ENCODE results near the gene C21orf58.
"Not testable (repeated sequence)": the region's sequence is repeated elsewhere in the genome, so short reads cannot be mapped to it uniquely, and the experiment has no call there.

C21orf58 gene

DNA sequence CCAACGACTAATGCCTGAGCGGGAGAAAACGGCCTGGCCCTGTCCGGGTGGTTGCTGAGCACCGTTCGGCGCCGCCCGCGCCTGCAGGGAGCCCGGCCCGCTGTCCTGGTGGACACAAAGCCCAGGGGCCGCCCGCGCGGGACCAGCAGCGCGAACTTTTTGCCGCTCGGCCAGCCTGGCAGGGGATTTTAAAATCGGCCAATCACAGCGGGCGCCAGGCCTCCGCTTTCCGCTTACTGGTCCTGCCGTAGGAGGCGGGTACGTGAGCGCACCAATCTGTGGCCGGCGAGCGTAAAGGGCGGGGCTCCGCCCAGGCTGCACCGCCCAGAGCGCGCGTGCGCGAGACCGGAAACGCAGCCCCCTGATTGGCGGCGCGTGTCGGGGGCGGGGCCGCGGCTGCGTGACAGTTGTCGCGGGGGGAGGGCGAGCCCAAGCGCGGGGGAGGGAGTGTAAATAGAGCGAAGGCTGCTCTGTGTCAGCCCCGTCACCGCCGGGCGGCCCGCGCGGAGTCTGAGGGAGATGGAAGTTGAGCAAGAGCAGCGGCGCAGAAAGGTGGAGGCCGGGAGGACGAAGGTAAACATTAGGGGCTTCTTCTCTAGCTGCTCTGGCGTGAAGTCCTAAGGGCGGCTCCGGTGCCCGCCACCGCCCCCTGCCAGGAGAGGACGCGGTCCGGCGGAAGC, at the start of gene C21orf58, which contains the start of gene PCNT:
Gene C21orf58, minus strand, starts transcription at position 161 of the 680 bp plus-strand sequence. CDS start 1,132 bp downstream, outside the sequence.
Gene PCNT, plus strand, starts transcription at position 447 of the 680 bp plus-strand sequence. Its CDS starts 73 bp downstream, at position 520.
- no peaks in the 10 kb centered on the region for H3K9me3 Mint-ChIP-seq
- DNase-seq (ENCODE audit: low spot score), result peak; percentile 99
- H3K4me3 Mint-ChIP-seq, result peak within 1 kb of the TSS; percentile 90
- H3K27me3 Mint-ChIP-seq (ENCODE audit: low read depth), result no peaks in the 10 kb centered on the region
- H3K36me3 Mint-ChIP-seq (ENCODE audit: low read depth), result peaks cover 50% of the 10 kb centered on the region
- H3K27ac Mint-ChIP-seq, result peak within 1 kb of the TSS; percentile 97
- peaks cover 38% of the 10 kb centered on the region for H3K4me1 Mint-ChIP-seq (ENCODE audit: low read depth)

DNA sequence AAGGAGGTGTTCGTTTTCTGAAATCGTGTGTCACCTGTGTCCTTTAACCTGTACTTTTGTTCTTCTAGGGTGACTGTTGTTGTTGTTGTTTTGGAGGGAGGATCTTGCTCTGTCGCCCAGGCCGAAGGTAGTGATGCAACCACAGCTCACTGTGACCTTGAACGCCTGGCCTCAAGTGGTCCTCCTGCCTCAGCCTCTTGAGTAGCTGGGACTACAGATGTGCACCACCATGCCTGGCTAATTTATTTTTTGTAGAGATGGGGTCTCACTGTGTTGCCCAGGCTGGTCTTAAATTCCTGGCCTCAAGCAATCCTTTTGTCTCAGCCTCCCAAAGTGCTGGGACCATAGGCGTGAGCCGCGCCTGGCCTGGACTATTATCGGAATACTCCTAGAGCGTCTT, 49.3 kb upstream of the C21orf58 start:
- H3K9me3 Mint-ChIP-seq; H3K27ac Mint-ChIP-seq; H3K4me3 Mint-ChIP-seq; DNase-seq (ENCODE audit: low spot score); H3K27me3 Mint-ChIP-seq (ENCODE audit: low read depth): not testable (repeated sequence)
- H3K36me3 Mint-ChIP-seq (ENCODE audit: low read depth), result peaks cover 20% of the 10 kb centered on the region
- H3K4me1 Mint-ChIP-seq (ENCODE audit: low read depth), result peaks cover 18% of the 10 kb centered on the region

DNA sequence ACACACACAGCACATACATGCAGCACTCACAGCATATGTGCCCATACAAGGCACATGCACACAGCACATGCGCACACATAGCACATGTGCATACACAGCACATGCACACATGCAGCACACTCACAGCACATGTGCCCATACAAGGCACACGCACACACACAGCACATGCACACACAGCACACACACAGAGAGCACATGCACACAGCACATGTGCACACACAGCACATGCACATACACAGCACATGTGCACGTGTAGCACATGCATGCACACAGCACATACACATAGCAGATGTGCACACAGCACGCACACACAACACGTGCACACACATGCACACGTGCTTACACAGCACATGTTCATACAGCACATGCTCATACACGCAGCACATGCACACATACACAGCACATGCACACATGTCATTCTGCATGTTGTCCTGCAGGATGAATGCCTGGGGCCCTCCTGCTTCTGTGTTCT, 48.4 kb upstream of the C21orf58 start:
- H3K36me3 Mint-ChIP-seq (ENCODE audit: low read depth), result peaks cover 22% of the 10 kb centered on the region
- H3K27ac Mint-ChIP-seq, result no peak overlapping the region
- no peak for DNase-seq (ENCODE audit: low spot score)
- peaks cover 18% of the 10 kb centered on the region for H3K4me1 Mint-ChIP-seq (ENCODE audit: low read depth)
- no peaks in the 10 kb centered on the region for H3K27me3 Mint-ChIP-seq (ENCODE audit: low read depth)
- H3K4me3 Mint-ChIP-seq, result no peak overlapping the region
- H3K9me3 Mint-ChIP-seq, result no peaks in the 10 kb centered on the region

DNA sequence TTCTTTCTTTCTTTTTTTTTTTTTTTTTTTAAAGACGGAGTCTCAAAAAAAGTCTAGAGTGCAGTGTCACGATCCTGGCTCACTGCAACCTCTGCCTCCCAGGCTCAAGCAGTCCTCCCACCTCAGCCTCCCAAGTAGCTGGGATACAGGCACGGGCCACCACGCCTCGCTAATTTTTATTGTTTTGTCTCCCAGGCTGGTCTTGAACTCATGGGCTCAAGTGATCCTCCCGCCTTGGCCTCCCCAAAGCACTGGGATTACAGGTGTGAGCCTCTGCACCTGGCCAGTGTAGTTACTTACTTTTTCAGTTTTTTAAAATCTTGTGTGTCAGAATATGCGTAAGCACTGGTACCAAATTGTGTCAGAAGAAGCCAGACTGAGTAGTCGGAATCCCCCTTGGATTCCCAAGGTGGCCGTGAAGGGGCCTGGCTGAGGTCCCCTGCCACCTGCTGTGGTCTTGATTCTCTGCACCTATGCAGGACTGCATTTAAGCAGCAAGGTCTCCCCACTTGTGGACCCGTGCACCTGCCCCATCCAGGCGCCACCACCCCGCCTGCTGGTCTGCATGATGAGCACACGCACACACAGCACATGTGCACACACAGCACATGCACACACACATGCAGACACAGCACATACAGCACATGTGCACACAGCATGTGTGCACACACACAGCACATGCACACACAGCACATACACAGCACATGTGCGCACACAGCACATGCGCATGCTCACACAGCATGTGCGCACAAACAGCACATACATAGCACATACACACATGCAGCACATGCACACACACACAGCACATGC, 47.7 kb upstream of the C21orf58 start:
- H3K27ac Mint-ChIP-seq, result no peak overlapping the region
- no peak overlapping the region for H3K4me3 Mint-ChIP-seq
- peaks cover 27% of the 10 kb centered on the region for H3K36me3 Mint-ChIP-seq (ENCODE audit: low read depth)
- no peaks in the 10 kb centered on the region for H3K9me3 Mint-ChIP-seq
- DNase-seq (ENCODE audit: low spot score), result no peak
- H3K4me1 Mint-ChIP-seq (ENCODE audit: low read depth), result peaks cover 18% of the 10 kb centered on the region
- H3K27me3 Mint-ChIP-seq (ENCODE audit: low read depth), result no peaks in the 10 kb centered on the region

DNA sequence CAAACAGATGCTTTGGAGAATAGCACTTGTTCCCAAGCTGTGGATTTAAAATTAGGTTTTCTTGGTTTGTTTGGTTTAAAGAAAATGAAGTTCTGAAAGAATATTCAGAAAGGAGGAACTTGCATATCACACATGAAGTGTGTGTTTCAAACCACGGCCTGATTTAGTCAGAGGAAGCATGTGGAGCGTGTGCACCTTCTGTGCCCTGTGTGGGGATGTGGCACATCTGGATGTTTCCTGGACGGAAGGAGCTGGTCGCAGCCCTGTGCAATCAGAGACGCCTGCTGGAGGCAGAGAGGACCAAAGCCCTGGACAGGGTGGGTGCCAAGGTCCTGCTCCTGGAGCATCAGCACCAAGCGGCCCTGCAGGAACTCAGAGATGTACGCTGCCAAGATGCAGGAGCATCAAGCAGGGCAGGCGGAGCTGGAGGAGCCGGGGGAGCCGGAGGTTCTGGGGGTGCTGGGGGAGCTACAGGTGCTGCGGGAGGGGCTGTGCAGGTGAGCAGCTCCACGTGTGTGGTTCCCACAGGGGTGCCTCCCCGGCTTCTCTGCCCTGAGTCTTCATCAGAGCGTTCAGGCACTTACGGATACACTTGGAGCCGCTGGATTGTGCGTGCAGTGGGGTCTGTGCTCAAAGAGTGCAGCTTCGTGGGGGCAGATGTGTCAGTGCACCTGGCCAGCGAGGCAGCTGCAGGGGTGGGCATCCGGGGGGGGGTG, 46.0 kb upstream of the C21orf58 start:
- Mint-ChIP-seq H3K27me3 (ENCODE audit: low read depth) (no peaks in the 10 kb centered on the region), H3K4me3 (peak overlapping the region; percentile 74), H3K36me3 (ENCODE audit: low read depth) (peaks cover 40% of the 10 kb centered on the region), H3K9me3 (no peaks in the 10 kb centered on the region), H3K27ac (peak overlapping the region; percentile 82), H3K4me1 (ENCODE audit: low read depth) (peaks cover 18% of the 10 kb centered on the region)
- DNase-seq (ENCODE audit: low spot score), result no peak

DNA sequence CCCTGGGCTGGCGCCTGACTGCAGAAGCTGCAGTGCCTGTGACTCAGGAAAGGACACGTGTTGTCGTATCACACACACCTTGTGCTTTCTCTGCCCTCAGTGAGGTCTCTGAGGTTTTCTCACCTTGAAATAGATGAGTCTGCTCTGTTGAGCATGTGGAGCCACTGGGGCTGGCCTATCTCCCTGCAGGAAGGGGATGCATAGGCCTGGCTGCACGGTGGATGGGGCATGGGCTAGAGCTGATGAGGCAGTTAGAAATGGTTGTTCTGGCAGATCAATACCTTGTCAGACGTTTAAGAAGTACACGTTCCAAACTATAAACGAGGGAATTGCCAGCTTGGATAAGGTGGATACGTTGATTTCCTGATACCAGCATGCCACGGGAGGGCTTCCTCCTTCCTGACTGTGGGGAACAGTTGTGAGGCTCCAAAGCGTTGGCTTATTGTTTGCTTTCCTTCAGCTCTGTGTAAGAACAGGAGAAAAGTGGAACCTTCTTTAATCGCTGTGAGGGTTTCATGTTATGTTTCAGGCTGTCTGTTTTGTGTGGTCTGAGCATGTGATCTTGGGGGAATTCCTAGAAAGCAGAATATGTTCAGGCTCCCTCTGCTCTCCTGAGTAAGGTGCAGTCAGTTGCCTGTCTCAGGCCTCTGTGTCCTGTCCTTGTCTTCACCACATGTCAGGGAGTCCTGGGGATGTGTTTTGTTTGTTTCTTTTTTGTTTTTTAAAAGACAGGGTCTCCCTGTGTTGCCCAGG, 45.0 kb upstream of the C21orf58 start:
- Mint-ChIP-seq H3K4me3 (peak overlapping the region; percentile 74), H3K4me1 (ENCODE audit: low read depth) (peaks cover 18% of the 10 kb centered on the region), H3K27ac (peak overlapping the region; percentile 82), H3K9me3 (no peaks in the 10 kb centered on the region), H3K27me3 (ENCODE audit: low read depth) (no peaks in the 10 kb centered on the region), H3K36me3 (ENCODE audit: low read depth) (peaks cover 41% of the 10 kb centered on the region)
- DNase-seq (ENCODE audit: low spot score), result peak; percentile 29

DNA sequence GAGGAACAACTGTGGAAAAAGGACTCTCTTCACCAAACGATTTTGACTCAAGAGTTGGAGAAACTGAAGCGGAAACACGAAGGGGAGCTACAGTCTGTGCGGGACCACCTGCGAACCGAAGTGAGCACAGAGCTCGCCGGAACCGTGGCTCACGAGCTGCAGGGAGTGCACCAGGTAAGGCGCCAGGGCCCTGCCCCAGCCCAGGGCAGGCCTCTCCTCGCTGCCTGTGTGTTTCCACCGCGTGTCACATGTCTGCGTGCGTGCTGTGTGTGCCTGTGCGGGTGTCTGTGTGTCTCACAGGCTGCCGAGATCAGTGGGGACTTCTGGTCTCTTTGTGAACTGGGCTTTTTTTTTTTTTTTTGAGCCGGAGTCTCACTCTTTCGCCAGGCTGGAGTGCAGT, 43.3 kb upstream of the C21orf58 start:
- Mint-ChIP-seq H3K27me3 (ENCODE audit: low read depth) (no peaks in the 10 kb centered on the region), H3K36me3 (ENCODE audit: low read depth) (peaks cover 41% of the 10 kb centered on the region), H3K9me3 (no peaks in the 10 kb centered on the region), H3K27ac (no peak overlapping the region), H3K4me1 (ENCODE audit: low read depth) (peaks cover 18% of the 10 kb centered on the region), H3K4me3 (no peak overlapping the region)
- DNase-seq (ENCODE audit: low spot score), result no peak

DNA sequence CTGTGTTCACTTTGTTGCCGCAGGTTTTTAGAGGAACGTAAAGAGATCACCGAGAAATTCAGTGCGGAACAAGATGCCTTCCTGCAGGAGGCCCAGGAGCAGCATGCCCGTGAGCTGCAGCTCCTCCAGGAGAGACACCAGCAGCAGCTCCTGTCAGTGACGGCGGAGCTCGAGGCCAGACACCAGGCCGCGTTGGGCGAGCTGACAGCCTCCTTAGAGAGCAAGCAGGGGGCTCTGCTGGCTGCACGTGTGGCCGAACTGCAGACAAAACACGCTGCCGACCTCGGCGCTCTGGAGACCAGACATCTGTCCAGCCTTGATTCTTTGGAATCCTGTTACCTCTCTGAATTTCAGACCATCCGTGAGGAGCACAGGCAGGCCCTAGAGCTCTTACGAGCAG, 42.9 kb upstream of the C21orf58 start:
- DNase-seq (ENCODE audit: low spot score), result no peak
- H3K27ac Mint-ChIP-seq, result no peak overlapping the region
- no peak overlapping the region for H3K4me3 Mint-ChIP-seq
- no peaks in the 10 kb centered on the region for H3K9me3 Mint-ChIP-seq
- peaks cover 41% of the 10 kb centered on the region for H3K36me3 Mint-ChIP-seq (ENCODE audit: low read depth)
- no peaks in the 10 kb centered on the region for H3K27me3 Mint-ChIP-seq (ENCODE audit: low read depth)
- H3K4me1 Mint-ChIP-seq (ENCODE audit: low read depth), result peaks cover 14% of the 10 kb centered on the region

DNA sequence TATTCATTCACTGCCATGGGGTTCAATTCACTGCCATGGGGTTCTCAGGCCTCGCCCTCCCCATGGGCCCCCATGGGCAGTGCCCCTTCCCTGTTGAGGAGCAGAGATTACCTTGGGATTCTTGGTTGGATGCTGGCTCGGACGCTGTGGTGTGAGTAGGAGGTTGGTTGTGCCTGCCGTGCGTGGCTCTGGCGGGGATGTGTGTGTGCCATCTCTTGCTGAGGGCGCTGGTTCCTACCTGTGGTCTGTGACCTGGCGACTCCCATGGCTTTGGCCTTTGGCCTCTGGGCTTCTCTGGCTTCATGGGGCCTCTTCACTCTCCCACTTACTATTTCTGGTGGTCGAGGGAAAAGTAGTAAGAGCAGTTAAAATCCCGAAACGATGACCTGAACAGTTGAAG, 42.4 kb upstream of the C21orf58 start:
- no peak overlapping the region for H3K4me3 Mint-ChIP-seq
- peaks cover 43% of the 10 kb centered on the region for H3K36me3 Mint-ChIP-seq (ENCODE audit: low read depth)
- DNase-seq (ENCODE audit: low spot score), result no peak
- H3K27me3 Mint-ChIP-seq (ENCODE audit: low read depth), result no peaks in the 10 kb centered on the region
- no peaks in the 10 kb centered on the region for H3K9me3 Mint-ChIP-seq
- H3K27ac Mint-ChIP-seq, result no peak overlapping the region
- H3K4me1 Mint-ChIP-seq (ENCODE audit: low read depth), result peaks cover 13% of the 10 kb centered on the region

DNA sequence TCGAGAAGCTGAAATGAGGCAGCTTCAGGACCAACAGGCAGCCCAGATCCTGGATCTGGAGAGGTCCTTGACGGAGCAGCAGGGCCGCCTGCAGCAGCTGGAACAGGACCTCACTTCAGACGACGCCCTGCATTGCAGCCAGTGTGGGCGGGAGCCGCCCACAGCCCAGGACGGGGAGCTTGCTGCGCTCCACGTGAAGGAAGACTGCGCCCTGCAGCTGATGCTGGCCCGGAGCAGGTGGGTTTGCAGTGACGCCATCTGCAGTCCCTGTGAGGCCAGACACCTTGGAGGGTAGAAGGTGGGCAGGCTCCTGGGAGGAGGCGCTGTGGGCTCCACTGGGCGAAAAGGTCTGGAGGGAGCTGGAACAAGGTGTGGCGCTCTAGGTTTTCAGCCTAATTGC, 40.0 kb upstream of the C21orf58 start:
- no peaks in the 10 kb centered on the region for H3K9me3 Mint-ChIP-seq
- no peaks in the 10 kb centered on the region for H3K27me3 Mint-ChIP-seq (ENCODE audit: low read depth)
- DNase-seq (ENCODE audit: low spot score), result no peak
- H3K4me3 Mint-ChIP-seq, result no peak overlapping the region
- no peak overlapping the region for H3K27ac Mint-ChIP-seq
- H3K4me1 Mint-ChIP-seq (ENCODE audit: low read depth), result peaks cover 3% of the 10 kb centered on the region
- peaks cover 40% of the 10 kb centered on the region for H3K36me3 Mint-ChIP-seq (ENCODE audit: low read depth)

DNA sequence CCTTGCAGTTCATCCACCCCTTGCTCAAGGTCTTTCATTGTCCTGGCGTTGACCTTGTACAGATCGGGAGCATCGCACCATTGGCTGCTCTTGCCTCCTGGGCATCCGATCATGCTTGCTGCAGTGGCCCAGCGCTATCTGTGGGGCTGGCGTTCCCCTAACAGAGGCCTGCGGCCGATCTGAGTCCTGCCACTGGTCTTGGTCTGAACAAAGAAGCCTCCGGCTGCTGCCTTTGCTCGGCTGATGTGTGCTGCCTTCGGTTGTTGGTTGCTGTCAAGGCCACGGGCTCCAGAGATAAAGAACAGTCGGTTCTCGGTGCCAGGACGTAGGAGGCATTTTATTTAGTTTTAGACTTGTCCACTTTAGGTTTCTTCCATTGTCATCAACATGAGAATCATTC, 39.3 kb upstream of the C21orf58 start:
- DNase-seq (ENCODE audit: low spot score), result no peak
- Mint-ChIP-seq H3K4me1 (ENCODE audit: low read depth) (no peaks in the 10 kb centered on the region), H3K4me3 (no peak overlapping the region), H3K27ac (no peak overlapping the region), H3K9me3 (no peaks in the 10 kb centered on the region), H3K27me3 (ENCODE audit: low read depth) (no peaks in the 10 kb centered on the region), H3K36me3 (ENCODE audit: low read depth) (peaks cover 45% of the 10 kb centered on the region)

DNA sequence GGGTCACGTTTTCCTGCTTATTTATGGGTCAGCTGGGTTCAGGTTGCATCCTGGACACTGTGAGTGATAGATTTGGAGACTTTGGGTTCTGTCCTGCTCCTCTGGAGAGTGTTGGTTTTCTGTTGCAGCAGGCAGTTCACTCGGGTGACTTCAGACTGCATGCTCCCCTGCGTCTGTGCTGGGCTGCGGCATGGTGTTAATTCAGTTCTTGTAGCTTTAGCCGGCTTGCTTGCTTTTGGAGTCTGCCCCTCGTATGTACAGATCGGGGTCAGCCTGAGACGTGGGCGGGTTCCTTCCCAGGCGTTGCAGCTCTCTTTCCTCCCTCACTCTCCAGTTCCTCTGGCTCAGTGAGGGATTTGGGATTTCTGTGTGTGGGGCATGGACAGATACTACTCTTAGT, 38.3 kb upstream of the C21orf58 start:
- peaks cover 48% of the 10 kb centered on the region for H3K36me3 Mint-ChIP-seq (ENCODE audit: low read depth)
- no peak for DNase-seq (ENCODE audit: low spot score)
- H3K27ac Mint-ChIP-seq, result no peak overlapping the region
- no peak overlapping the region for H3K4me3 Mint-ChIP-seq
- H3K27me3 Mint-ChIP-seq (ENCODE audit: low read depth), result no peaks in the 10 kb centered on the region
- H3K4me1 Mint-ChIP-seq (ENCODE audit: low read depth), result no peaks in the 10 kb centered on the region
- H3K9me3 Mint-ChIP-seq, result no peaks in the 10 kb centered on the region

DNA sequence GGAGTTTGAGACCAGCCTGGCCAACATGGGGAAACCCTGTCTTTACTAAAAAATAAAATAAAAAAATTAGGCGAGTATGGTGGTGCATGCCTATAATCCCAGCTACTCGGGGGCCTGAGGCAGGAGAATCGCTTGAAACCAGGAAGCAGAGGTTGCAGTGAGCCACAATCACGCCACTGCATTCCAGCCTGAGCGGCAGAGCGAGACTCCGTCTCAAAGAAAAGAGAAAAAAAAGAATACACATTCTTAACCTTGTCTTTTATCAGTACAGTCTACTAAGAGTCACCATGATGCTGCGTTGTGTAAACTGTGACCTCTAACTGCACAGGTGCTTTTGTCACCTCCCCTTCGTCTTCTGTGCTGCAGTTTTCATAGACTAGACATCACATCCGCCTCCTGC, 37.5 kb upstream of the C21orf58 start:
- DNase-seq (ENCODE audit: low spot score), result no peak
- Mint-ChIP-seq H3K27ac (no peak overlapping the region), H3K36me3 (ENCODE audit: low read depth) (peaks cover 42% of the 10 kb centered on the region), H3K9me3 (no peaks in the 10 kb centered on the region), H3K4me1 (ENCODE audit: low read depth) (no peaks in the 10 kb centered on the region), H3K27me3 (ENCODE audit: low read depth) (no peaks in the 10 kb centered on the region), H3K4me3 (no peak overlapping the region)

All from T-helper 2 cell treated with Interferon-gamma antibody and Interleukin-4, amounts not matched to agents 5 μg/mL and 100 μg/mL, for 36 hours (primary cell).